Liver (tissue), 9 donors: Measurements from ENCODE around the gene BCL2L14. TPM values are rescaled to one million over a fixed set of nuclear protein-coding genes. Genes with fewer than 3 reads are reported as not detected.

Source experiments
- DNase-seq: peaks from one replicate; pipeline ENCODE4 v3.0.0-alpha.2; 2017; ENCODE audit warnings: low spot score
- H3K27ac ChIP-seq, 2 donors: one replicate each; pipeline ENCODE4 v1.7.0; 2013; ENCODE audit warnings: inconsistent platforms in 2 of 2, low read length in 2 of 2, control low read depth in 1 of 2, low read depth in 1 of 2, mild to moderate bottlenecking in 1 of 2
- H3K27me3 ChIP-seq, 4 donors: one replicate each; pipeline versions ENCODE4 v1.6.1 to v1.7.0; 2013; ENCODE audit warnings: low read length in 3 of 4, inconsistent platforms in 1 of 4, mild to moderate bottlenecking in 1 of 4, moderate library complexity in 1 of 4; ENCODE audit not compliant: control insufficient read depth in 4 of 4, insufficient read depth in 4 of 4
- H3K36me3 ChIP-seq, 4 donors: one replicate each; pipeline versions ENCODE4 v1.6.1 to v1.7.0; 2013; ENCODE audit warnings: low read length in 3 of 4, mild to moderate bottlenecking in 3 of 4, low read depth in 1 of 4, moderate library complexity in 1 of 4; ENCODE audit not compliant: control insufficient read depth in 4 of 4, insufficient read depth in 3 of 4
- H3K4me1 ChIP-seq, 4 donors: one replicate each; pipeline versions ENCODE4 v1.6.1 to v1.7.0; 2013; ENCODE audit warnings: low read length in 3 of 4, mild to moderate bottlenecking in 3 of 4, moderate library complexity in 1 of 4; ENCODE audit not compliant: control insufficient read depth in 4 of 4, insufficient read depth in 4 of 4
- H3K4me3 ChIP-seq, 3 donors: one replicate each; pipeline versions ENCODE4 v1.6.1 to v1.7.0; 2013; ENCODE audit warnings: low read length in 3 of 3, control low read depth in 1 of 3, low read depth in 1 of 3, mild to moderate bottlenecking in 1 of 3
- H3K9ac ChIP-seq, 2 donors: one replicate each; pipeline ENCODE4 v1.7.0; 2013; ENCODE audit warnings: low read length in 2 of 2, mild to moderate bottlenecking in 2 of 2, moderate library complexity in 2 of 2, control low read depth in 1 of 2, low read depth in 1 of 2
- H3K9me3 ChIP-seq, 4 donors: one replicate each; pipeline versions ENCODE4 v1.6.1 to v1.7.0; 2013; ENCODE audit warnings: low read length in 3 of 4; ENCODE audit not compliant: control insufficient read depth in 4 of 4
- JUND ChIP-seq, 2 donors: IDR thresholded peaks; 2 replicates each; pipeline ENCODE4 v1.6.1; 2016; ENCODE audit warnings: antibody characterized with exemption in 2 of 2
- TAF1 ChIP-seq: conservative IDR thresholded peaks from 2 replicates; pipeline ENCODE4 v1.6.1; 2016; ENCODE audit warnings: antibody characterized with exemption, mild to moderate bottlenecking
- YY1 ChIP-seq: IDR thresholded peaks from 2 replicates; pipeline ENCODE4 v1.6.1; 2016; ENCODE audit warnings: antibody characterized with exemption, mild to moderate bottlenecking
- WGBS: extraction: QIAGEN DNeasy Blood & Tissue Kit; methylation state at CpG from one replicate; pipeline ENCODE4 v1.1.7; 2013; 5-methylcytosine and 5-hydroxymethylcytosine counted together
- polyA plus RNA-seq, 2 donors: library from polyadenylated mRNA; stranded (reverse) in 1 of 2; unstranded in 1 of 2; fragments of 200-250 nt in 1 of 2; fragments of >200 nt in 1 of 2; fragmentation: Nextera tagmentation in 1 of 2; extraction: Ambion mirVana in 1 of 2; gene quantifications; one replicate each; pipeline versions ENCODE4 v1.2.1 to v1.2.3, GENCODE V29; 2013 to 2015
- total RNA-seq, 2 donors: library from RNA; depleted of rRNA; stranded (reverse); fragments of >200 nt; gene quantifications; one replicate each; pipeline ENCODE4 v1.2.3, GENCODE V29; 2014
- TF ChIP-seq, protein P1 (sequence below): IDR thresholded peaks from 2 replicates; pipeline ENCODE4 v1.6.1; 2016; ENCODE audit warnings: antibody characterized with exemption, mild to moderate bottlenecking
- TF ChIP-seq, protein P2 (sequence below): IDR thresholded peaks from 2 replicates; pipeline ENCODE4 v1.6.1; 2016; ENCODE audit warnings: antibody characterized with exemption
- TF ChIP-seq, protein P3 (sequence below): IDR thresholded peaks from 2 replicates; pipeline ENCODE4 v1.6.1; 2016; ENCODE audit warnings: antibody characterized with exemption
- donor health status: healthy.
- donor health status: healthy.
- donor health status: healthy.
- donor health status: healthy.
- donor health status: healthy.

Gene BCL2L14
- total and polyA plus RNA-seq, 4 donors: 0.15 to 2.5 (median 0.19) TPM

DNA sequence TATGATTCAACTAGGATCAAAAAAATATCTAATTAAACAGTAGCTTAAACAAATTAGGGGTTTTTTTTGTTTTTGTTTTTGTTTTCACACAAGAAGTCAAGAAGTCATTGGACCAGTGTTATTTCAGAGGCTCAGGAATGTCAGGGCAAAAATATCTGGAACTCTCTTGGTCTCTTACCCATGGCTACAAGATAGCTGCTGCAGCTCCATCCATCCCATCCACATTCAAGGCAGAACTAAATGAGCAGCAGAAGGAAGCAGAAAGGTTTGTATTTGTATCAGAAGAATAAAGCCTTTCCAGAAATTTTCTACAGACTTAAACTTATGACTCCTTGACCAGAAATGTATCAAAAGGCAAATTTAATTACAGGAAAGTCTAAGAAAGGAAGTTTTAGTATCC is 33.8 kb upstream of the BCL2L14 start:
- H3K27me3 ChIP-seq: no peaks in the 10 kb centered on the region
- no peak for TF ChIP-seq JUND (IDR thresholded peaks at IDR 0.05)
- TF ChIP-seq YY1: no peak
- TF ChIP-seq, protein P1, sequence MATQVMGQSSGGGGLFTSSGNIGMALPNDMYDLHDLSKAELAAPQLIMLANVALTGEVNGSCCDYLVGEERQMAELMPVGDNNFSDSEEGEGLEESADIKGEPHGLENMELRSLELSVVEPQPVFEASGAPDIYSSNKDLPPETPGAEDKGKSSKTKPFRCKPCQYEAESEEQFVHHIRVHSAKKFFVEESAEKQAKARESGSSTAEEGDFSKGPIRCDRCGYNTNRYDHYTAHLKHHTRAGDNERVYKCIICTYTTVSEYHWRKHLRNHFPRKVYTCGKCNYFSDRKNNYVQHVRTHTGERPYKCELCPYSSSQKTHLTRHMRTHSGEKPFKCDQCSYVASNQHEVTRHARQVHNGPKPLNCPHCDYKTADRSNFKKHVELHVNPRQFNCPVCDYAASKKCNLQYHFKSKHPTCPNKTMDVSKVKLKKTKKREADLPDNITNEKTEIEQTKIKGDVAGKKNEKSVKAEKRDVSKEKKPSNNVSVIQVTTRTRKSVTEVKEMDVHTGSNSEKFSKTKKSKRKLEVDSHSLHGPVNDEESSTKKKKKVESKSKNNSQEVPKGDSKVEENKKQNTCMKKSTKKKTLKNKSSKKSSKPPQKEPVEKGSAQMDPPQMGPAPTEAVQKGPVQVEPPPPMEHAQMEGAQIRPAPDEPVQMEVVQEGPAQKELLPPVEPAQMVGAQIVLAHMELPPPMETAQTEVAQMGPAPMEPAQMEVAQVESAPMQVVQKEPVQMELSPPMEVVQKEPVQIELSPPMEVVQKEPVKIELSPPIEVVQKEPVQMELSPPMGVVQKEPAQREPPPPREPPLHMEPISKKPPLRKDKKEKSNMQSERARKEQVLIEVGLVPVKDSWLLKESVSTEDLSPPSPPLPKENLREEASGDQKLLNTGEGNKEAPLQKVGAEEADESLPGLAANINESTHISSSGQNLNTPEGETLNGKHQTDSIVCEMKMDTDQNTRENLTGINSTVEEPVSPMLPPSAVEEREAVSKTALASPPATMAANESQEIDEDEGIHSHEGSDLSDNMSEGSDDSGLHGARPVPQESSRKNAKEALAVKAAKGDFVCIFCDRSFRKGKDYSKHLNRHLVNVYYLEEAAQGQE: no peak
- TF ChIP-seq, protein P2, sequence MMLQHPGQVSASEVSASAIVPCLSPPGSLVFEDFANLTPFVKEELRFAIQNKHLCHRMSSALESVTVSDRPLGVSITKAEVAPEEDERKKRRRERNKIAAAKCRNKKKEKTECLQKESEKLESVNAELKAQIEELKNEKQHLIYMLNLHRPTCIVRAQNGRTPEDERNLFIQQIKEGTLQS: no peak
- TF ChIP-seq TAF1: no peak
- no peak overlapping the region for H3K4me3 ChIP-seq
- DNase-seq: no peak
- H3K9ac ChIP-seq: no peak overlapping the region
- H3K9me3 ChIP-seq: no peaks in the 10 kb centered on the region
- no peak overlapping the region for H3K27ac ChIP-seq
- H3K36me3 ChIP-seq: no peaks in the 10 kb centered on the region
- peaks cover 0 to 9% (median 3%) of the 10 kb centered on the region in 4 donors for H3K4me1 ChIP-seq

DNA sequence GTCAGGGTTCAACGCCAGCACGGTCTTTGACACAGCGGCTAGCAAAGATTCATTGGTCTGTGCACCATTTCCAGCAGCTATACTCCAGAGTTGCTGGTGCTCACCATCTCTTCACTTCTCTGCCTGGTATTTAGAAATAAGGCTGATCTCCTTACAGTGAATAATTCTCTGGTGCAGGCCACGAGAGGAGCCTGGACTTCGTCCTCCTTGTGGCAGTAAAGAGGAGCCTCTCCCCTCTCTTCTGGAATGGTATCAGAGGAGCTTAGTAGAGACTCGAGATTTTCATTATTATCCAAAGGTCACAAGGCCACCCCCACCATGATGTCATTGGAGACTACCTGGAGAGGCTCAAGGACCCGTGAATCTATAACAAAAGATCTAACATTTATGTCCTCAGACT is 30.8 kb upstream of the BCL2L14 start:
- TF ChIP-seq, protein P3, sequence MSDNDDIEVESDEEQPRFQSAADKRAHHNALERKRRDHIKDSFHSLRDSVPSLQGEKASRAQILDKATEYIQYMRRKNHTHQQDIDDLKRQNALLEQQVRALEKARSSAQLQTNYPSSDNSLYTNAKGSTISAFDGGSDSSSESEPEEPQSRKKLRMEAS: no peak
- no peaks in the 10 kb centered on the region for H3K4me1 ChIP-seq
- H3K9me3 ChIP-seq: no peaks in the 10 kb centered on the region
- DNase-seq: no peak
- 84% methylated on average over 7 of the region's 7 CpGs for WGBS
- no peak overlapping the region for H3K27ac ChIP-seq
- no peaks in the 10 kb centered on the region for H3K36me3 ChIP-seq
- no peak overlapping the region for H3K4me3 ChIP-seq
- H3K9ac ChIP-seq: no peak overlapping the region
- H3K27me3 ChIP-seq: no peaks in the 10 kb centered on the region

DNA sequence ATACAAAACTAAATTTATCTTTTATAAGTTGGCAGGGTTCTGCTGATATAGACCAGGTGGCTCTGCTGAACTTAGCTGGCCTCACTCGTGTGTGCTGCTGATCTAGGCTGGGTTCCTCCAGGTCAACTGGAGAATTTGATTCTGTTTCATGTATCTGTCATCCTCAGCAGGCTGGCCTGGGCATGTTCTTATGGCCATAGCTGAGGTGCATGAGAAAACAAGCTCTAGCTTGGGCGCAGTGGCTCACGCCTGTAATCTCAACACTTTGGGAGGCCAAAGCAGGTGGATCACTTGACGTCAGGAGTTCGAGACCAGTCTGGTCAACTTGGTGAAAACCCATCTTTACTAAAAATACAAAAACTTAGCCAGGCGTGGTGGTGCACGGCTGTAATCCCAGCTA is 24.3 kb upstream of the BCL2L14 start:
- WGBS: 93% methylated on average over 7 of the region's 7 CpGs
- Histone ChIP-seq H3K4me3 (no peak overlapping the region), H3K4me1 (no peaks in the 10 kb centered on the region), H3K36me3 (no peaks in the 10 kb centered on the region), H3K9me3 (no peaks in the 10 kb centered on the region), H3K27ac (no peak overlapping the region), H3K27me3 (no peaks in the 10 kb centered on the region), H3K9ac (no peak overlapping the region)
- TF ChIP-seq, protein P1: no peak
- no peak for DNase-seq
